Measurements from ENCODE around the gene ADNP. TPM values are rescaled to one million over a fixed set of nuclear protein-coding genes. Genes with fewer than 3 reads are reported as not detected.
A peak's percentile ranks its signal among the peaks of the same experiment; 100 is the strongest.

ADNP gene
- total and polyA plus RNA-seq, 2 of the 13 experiments (the other 11 are each of a cell fraction or from before 2014, with no cell fraction given), result 21.0 to 21.5 TPM

DNA sequence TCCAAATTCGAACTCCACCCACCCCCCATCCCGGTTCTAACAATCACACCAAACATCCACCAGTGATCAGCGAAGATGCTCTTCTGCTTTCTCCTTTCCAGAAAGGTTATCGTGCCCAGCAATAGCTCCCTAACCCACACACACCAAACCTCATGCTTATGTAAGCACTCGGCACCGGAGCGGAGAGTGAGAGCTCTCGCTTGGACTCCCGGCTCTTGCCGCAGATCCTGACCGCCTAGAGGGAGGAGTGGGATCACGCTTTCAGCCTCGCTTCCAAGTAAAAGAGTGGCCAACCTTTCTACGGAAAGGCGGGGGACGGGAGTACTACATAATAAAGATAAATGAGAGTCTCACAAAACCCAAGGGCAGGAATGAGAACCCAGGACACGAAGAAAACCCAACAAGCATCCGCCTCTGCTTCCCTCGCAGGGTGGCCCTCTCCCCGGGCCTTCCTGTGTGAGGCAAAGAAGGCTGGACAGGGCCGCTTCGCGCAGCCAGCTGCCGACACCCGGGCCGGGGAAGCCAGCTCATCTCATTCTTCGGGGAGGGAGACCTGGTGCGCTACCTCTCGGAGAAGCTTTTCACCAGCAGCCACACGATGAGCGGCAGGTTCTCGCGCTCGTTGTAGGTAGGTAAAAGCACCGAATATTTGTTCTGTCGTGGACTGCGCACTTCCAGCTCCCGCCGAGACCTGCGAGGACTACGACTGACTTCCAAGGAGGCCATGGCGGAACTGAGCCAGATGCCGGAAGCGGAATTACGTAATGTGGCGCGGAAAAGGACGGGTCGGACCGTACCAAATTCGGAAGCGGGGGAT is 26.8 kb upstream of the ADNP start, which contains the start of gene DPM1 (continued):
- TF ChIP-seq MXD3 (CRISPR knock-in tag; IDR thresholded peaks at IDR 0.05) (peak; percentile 95), MAFF (IDR thresholded peaks at IDR 0.05; ENCODE audit: low read depth, low read length) (no peak), MAFG (CRISPR knock-in tag; IDR thresholded peaks at IDR 0.05) (no peak), ZNF331 (CRISPR knock-in tag; IDR thresholded peaks at IDR 0.05) (peak; percentile 67), ZNF562 (CRISPR knock-in tag; IDR thresholded peaks at IDR 0.05; ENCODE audit: borderline replicate concordance) (no peak), ZNF580 (CRISPR knock-in tag; IDR thresholded peaks at IDR 0.05; ENCODE audit: borderline replicate concordance, low read depth) (no peak), ARNTL (CRISPR knock-in tag; IDR thresholded peaks at IDR 0.05) (no peak), RNF2 (conservative IDR thresholded peaks at IDR 0.05; ENCODE audit: low read depth) (peak; percentile 39), ZNF547 (CRISPR knock-in tag; IDR thresholded peaks at IDR 0.05) (no peak), WIZ (CRISPR knock-in tag; IDR thresholded peaks at IDR 0.05) (no peak), KLF15 (CRISPR knock-in tag; IDR thresholded peaks at IDR 0.05; ENCODE audit: borderline replicate concordance) (no peak; the same call in 1 of the 2 replicates), CHD2 (IDR thresholded peaks at IDR 0.05; ENCODE audit: low read depth, low read length) (no peak), RELA (CRISPR knock-in tag; IDR thresholded peaks at IDR 0.05) (0 out of 2 replicates have a peak, but pooled peaks have one; percentile 37), NFIC (IDR thresholded peaks at IDR 0.05; ENCODE audit: low read length) (no peak), ZNF766 (CRISPR knock-in tag; IDR thresholded peaks at IDR 0.05; ENCODE audit: borderline replicate concordance) (peak; percentile 83; the same call in 1 of the 2 replicates), ZNF879 (CRISPR knock-in tag; IDR thresholded peaks at IDR 0.05) (no peak), GTF2F1 (IDR thresholded peaks at IDR 0.05; ENCODE audit: low read length) (peak; percentile 85; the same call in 1 of the 2 replicates), PLRG1 (conservative IDR thresholded peaks at IDR 0.05) (no peak), ZNF121 (CRISPR knock-in tag; IDR thresholded peaks at IDR 0.05) (no peak), ZBTB37 (CRISPR knock-in tag; IDR thresholded peaks at IDR 0.05) (no peak)
- TF ChIP-seq, protein P1, sequence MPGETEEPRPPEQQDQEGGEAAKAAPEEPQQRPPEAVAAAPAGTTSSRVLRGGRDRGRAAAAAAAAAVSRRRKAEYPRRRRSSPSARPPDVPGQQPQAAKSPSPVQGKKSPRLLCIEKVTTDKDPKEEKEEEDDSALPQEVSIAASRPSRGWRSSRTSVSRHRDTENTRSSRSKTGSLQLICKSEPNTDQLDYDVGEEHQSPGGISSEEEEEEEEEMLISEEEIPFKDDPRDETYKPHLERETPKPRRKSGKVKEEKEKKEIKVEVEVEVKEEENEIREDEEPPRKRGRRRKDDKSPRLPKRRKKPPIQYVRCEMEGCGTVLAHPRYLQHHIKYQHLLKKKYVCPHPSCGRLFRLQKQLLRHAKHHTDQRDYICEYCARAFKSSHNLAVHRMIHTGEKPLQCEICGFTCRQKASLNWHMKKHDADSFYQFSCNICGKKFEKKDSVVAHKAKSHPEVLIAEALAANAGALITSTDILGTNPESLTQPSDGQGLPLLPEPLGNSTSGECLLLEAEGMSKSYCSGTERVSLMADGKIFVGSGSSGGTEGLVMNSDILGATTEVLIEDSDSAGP (CRISPR knock-in tag; IDR thresholded peaks at IDR 0.05; ENCODE audit: borderline replicate concordance), result peak; percentile 76; the same call in 1 of the 2 replicates
- TF ChIP-seq, protein P2, sequence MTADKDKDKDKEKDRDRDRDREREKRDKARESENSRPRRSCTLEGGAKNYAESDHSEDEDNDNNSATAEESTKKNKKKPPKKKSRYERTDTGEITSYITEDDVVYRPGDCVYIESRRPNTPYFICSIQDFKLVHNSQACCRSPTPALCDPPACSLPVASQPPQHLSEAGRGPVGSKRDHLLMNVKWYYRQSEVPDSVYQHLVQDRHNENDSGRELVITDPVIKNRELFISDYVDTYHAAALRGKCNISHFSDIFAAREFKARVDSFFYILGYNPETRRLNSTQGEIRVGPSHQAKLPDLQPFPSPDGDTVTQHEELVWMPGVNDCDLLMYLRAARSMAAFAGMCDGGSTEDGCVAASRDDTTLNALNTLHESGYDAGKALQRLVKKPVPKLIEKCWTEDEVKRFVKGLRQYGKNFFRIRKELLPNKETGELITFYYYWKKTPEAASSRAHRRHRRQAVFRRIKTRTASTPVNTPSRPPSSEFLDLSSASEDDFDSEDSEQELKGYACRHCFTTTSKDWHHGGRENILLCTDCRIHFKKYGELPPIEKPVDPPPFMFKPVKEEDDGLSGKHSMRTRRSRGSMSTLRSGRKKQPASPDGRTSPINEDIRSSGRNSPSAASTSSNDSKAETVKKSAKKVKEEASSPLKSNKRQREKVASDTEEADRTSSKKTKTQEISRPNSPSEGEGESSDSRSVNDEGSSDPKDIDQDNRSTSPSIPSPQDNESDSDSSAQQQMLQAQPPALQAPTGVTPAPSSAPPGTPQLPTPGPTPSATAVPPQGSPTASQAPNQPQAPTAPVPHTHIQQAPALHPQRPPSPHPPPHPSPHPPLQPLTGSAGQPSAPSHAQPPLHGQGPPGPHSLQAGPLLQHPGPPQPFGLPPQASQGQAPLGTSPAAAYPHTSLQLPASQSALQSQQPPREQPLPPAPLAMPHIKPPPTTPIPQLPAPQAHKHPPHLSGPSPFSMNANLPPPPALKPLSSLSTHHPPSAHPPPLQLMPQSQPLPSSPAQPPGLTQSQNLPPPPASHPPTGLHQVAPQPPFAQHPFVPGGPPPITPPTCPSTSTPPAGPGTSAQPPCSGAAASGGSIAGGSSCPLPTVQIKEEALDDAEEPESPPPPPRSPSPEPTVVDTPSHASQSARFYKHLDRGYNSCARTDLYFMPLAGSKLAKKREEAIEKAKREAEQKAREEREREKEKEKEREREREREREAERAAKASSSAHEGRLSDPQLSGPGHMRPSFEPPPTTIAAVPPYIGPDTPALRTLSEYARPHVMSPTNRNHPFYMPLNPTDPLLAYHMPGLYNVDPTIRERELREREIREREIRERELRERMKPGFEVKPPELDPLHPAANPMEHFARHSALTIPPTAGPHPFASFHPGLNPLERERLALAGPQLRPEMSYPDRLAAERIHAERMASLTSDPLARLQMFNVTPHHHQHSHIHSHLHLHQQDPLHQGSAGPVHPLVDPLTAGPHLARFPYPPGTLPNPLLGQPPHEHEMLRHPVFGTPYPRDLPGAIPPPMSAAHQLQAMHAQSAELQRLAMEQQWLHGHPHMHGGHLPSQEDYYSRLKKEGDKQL (CRISPR knock-in tag; IDR thresholded peaks at IDR 0.05; ENCODE audit: low read depth), result no peak

All from HepG2 (cell line).